ENCODE data around the gene PPP2R3C.

- no peak for TF ChIP-seq CTCF (IDR thresholded peaks at IDR 0.05)
- no peak for TF ChIP-seq POLR2A (IDR thresholded peaks at IDR 0.05)
Observed at GRCh38 chr14:35050652-35051051, 71.1 kb downstream of the PPP2R3C start.

Data from body of pancreas (tissue), 4 donors.